ENCODE measurements around the gene PAQR8. TPM values are rescaled to one million over a fixed set of nuclear protein-coding genes. Genes with fewer than 3 reads are reported as not detected.

The PAQR8 gene
- total and polyA plus RNA-seq, 2 of the 13 experiments (the other 11 are each of a cell fraction or from before 2014, with no cell fraction given) = 37.7 to 50.7 TPM

GRCh38 chr6:52362443-52363227 is 684 bp downstream of the PAQR8 start (continued):
- TF ChIP-seq IRF9 (CRISPR knock-in tag; IDR thresholded peaks at IDR 0.05; ENCODE audit: borderline replicate concordance) (no peak), ARNT2 (CRISPR knock-in tag; IDR thresholded peaks at IDR 0.05; ENCODE audit: low read depth) (no peak), KIAA2018 (CRISPR knock-in tag; IDR thresholded peaks at IDR 0.05; ENCODE audit: borderline replicate concordance) (no peak), CENPBD1 (CRISPR knock-in tag; IDR thresholded peaks at IDR 0.05; ENCODE audit: borderline replicate concordance, low read depth) (no peak), IRX3 (CRISPR knock-in tag; IDR thresholded peaks at IDR 0.05; ENCODE audit: borderline replicate concordance, low read depth) (no peak), HHEX (CRISPR knock-in tag; IDR thresholded peaks at IDR 0.05) (no peak), NFATC3 (CRISPR knock-in tag; IDR thresholded peaks at IDR 0.05) (no peak), ZNF614 (CRISPR knock-in tag; IDR thresholded peaks at IDR 0.05; ENCODE audit: borderline replicate concordance) (no peak; the same call in 1 of the 2 replicates), MBD4 (IDR thresholded peaks at IDR 0.05; ENCODE audit: borderline replicate concordance, low read length) (no peak), ZNF781 (CRISPR knock-in tag; IDR thresholded peaks at IDR 0.05; ENCODE audit: borderline replicate concordance, not compliant biosample characterization) (no peak), NR1H2 (CRISPR knock-in tag; IDR thresholded peaks at IDR 0.05; ENCODE audit: borderline replicate concordance, low read depth) (no peak), ZNF724P (CRISPR knock-in tag; IDR thresholded peaks at IDR 0.05; ENCODE audit: borderline replicate concordance) (no peak), RNF2 (conservative IDR thresholded peaks at IDR 0.05; ENCODE audit: low read depth) (no peak)
- TF ChIP-seq, protein P1, sequence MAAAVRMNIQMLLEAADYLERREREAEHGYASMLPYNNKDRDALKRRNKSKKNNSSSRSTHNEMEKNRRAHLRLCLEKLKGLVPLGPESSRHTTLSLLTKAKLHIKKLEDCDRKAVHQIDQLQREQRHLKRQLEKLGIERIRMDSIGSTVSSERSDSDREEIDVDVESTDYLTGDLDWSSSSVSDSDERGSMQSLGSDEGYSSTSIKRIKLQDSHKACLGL (CRISPR knock-in tag; IDR thresholded peaks at IDR 0.05) = no peak
